Skeletal muscle tissue (tissue), 4 donors: ENCODE measurements around the gene CAMK1D. TPM values are rescaled to one million over a fixed set of nuclear protein-coding genes. Genes with fewer than 3 reads are reported as not detected.

Experiments used
- H3K27ac ChIP-seq: one replicate; pipeline ENCODE4 v1.7.0; 2013; ENCODE audit warnings: mild to moderate bottlenecking, low read depth, low read length, inconsistent platforms
- H3K27me3 ChIP-seq, 3 donors: one replicate each; pipeline ENCODE4 v1.7.0; 2013; ENCODE audit warnings: low read length in 3 of 3; ENCODE audit not compliant: control insufficient read depth in 3 of 3, insufficient read depth in 3 of 3
- H3K36me3 ChIP-seq, 3 donors: one replicate each; pipeline ENCODE4 v1.7.0; 2013; ENCODE audit warnings: low read length in 3 of 3; ENCODE audit not compliant: control insufficient read depth in 3 of 3, insufficient read depth in 3 of 3
- H3K4me1 ChIP-seq, 3 donors: one replicate each; pipeline ENCODE4 v1.7.0; 2013; ENCODE audit warnings: low read length in 3 of 3, mild to moderate bottlenecking in 3 of 3; ENCODE audit not compliant: control insufficient read depth in 3 of 3, insufficient read depth in 3 of 3
- H3K4me3 ChIP-seq, 3 donors: one replicate each; pipeline ENCODE4 v1.7.0; 2013; ENCODE audit warnings: low read length in 3 of 3
- H3K9ac ChIP-seq, 3 donors: one replicate each; pipeline ENCODE4 v1.7.0; 2013; ENCODE audit warnings: low read length in 3 of 3, mild to moderate bottlenecking in 3 of 3, moderate library complexity in 2 of 3, low read depth in 1 of 3
- H3K9me3 ChIP-seq, 3 donors: one replicate each; pipeline ENCODE4 v1.7.0; 2013; ENCODE audit warnings: low read length in 3 of 3; ENCODE audit not compliant: control insufficient read depth in 3 of 3
- total RNA-seq: library from RNA; depleted of rRNA; stranded (reverse); fragments of >200 nt; gene quantifications from one replicate; pipeline ENCODE4 v1.2.3, GENCODE V29; 2014
- donor health status: Osteomylitis.

CAMK1D gene
- total RNA-seq, 1 donor from 2014 or later: 2.1 TPM

- Histone ChIP-seq H3K4me1 (no peaks in the 10 kb centered on the region), H3K9me3 (no peaks in the 10 kb centered on the region), H3K4me3 (no peak overlapping the region), H3K27ac (no peak overlapping the region), H3K9ac (no peak overlapping the region), H3K27me3 (no peaks in the 10 kb centered on the region), H3K36me3 (no peaks in the 10 kb centered on the region)
These were observed 285.8 kb downstream of the CAMK1D start for GRCh38 chr10:12635127-12635541.

GRCh38 chr10:12636571-12636970, 287.2 kb downstream of the CAMK1D start:
- no peaks in the 10 kb centered on the region for H3K36me3 ChIP-seq
- no peak overlapping the region for H3K27ac ChIP-seq
- no peak overlapping the region for H3K9ac ChIP-seq
- H3K9me3 ChIP-seq: no peaks in the 10 kb centered on the region
- no peaks in the 10 kb centered on the region for H3K27me3 ChIP-seq
- no peak overlapping the region for H3K4me3 ChIP-seq
- H3K4me1 ChIP-seq: no peaks in the 10 kb centered on the region

- H3K27me3 ChIP-seq: no peaks in the 10 kb centered on the region
- no peaks in the 10 kb centered on the region for H3K36me3 ChIP-seq
- H3K9me3 ChIP-seq: no peaks in the 10 kb centered on the region
- no peak overlapping the region for H3K9ac ChIP-seq
- no peak overlapping the region for H3K27ac ChIP-seq
- H3K4me1 ChIP-seq: no peaks in the 10 kb centered on the region
- H3K4me3 ChIP-seq: no peak overlapping the region
These were observed 288.3 kb downstream of the CAMK1D start for GRCh38 chr10:12637649-12638048.

- no peak overlapping the region for H3K4me3 ChIP-seq
- H3K27ac ChIP-seq: no peak overlapping the region
- H3K4me1 ChIP-seq: no peaks in the 10 kb centered on the region
- no peaks in the 10 kb centered on the region for H3K9me3 ChIP-seq
- H3K36me3 ChIP-seq: no peaks in the 10 kb centered on the region
- H3K9ac ChIP-seq: no peak overlapping the region
- H3K27me3 ChIP-seq: no peaks in the 10 kb centered on the region
These were observed 288.8 kb downstream of the CAMK1D start for GRCh38 chr10:12638103-12638502.

- Histone ChIP-seq H3K4me1 (no peaks in the 10 kb centered on the region), H3K4me3 (no peak overlapping the region), H3K9me3 (no peaks in the 10 kb centered on the region), H3K27ac (no peak overlapping the region), H3K9ac (no peak overlapping the region), H3K27me3 (no peaks in the 10 kb centered on the region), H3K36me3 (no peaks in the 10 kb centered on the region)
These were observed 289.4 kb downstream of the CAMK1D start for GRCh38 chr10:12638781-12639180.

- H3K4me3 ChIP-seq: no peak overlapping the region
- H3K9me3 ChIP-seq: no peaks in the 10 kb centered on the region
- H3K27me3 ChIP-seq: no peaks in the 10 kb centered on the region
- no peak overlapping the region for H3K27ac ChIP-seq
- H3K36me3 ChIP-seq: no peaks in the 10 kb centered on the region
- no peak overlapping the region for H3K9ac ChIP-seq
- H3K4me1 ChIP-seq: no peaks in the 10 kb centered on the region
These were observed 290.9 kb downstream of the CAMK1D start for GRCh38 chr10:12639996-12640944.

GRCh38 chr10:12642036-12642435, 292.7 kb downstream of the CAMK1D start:
- Histone ChIP-seq H3K27ac (no peak overlapping the region), H3K36me3 (no peaks in the 10 kb centered on the region), H3K9ac (no peak overlapping the region), H3K4me3 (no peak overlapping the region), H3K9me3 (no peaks in the 10 kb centered on the region), H3K4me1 (no peaks in the 10 kb centered on the region), H3K27me3 (no peaks in the 10 kb centered on the region)

- H3K9me3 ChIP-seq: no peaks in the 10 kb centered on the region
- H3K9ac ChIP-seq: no peak overlapping the region
- no peaks in the 10 kb centered on the region for H3K4me1 ChIP-seq
- no peaks in the 10 kb centered on the region for H3K27me3 ChIP-seq
- H3K36me3 ChIP-seq: no peaks in the 10 kb centered on the region
- no peak overlapping the region for H3K27ac ChIP-seq
- no peak overlapping the region for H3K4me3 ChIP-seq
These were observed 293.9 kb downstream of the CAMK1D start for GRCh38 chr10:12643279-12643678.

- H3K27ac ChIP-seq: no peak overlapping the region
- no peaks in the 10 kb centered on the region for H3K36me3 ChIP-seq
- H3K4me3 ChIP-seq: no peak overlapping the region
- no peaks in the 10 kb centered on the region for H3K9me3 ChIP-seq
- no peak overlapping the region for H3K9ac ChIP-seq
- H3K4me1 ChIP-seq: no peaks in the 10 kb centered on the region
- H3K27me3 ChIP-seq: no peaks in the 10 kb centered on the region
These were observed 295.2 kb downstream of the CAMK1D start for GRCh38 chr10:12644380-12645144.

- H3K9me3 ChIP-seq: no peaks in the 10 kb centered on the region
- H3K36me3 ChIP-seq: peaks cover 0 to 2% (median 0%) of the 10 kb centered on the region in 3 donors
- no peaks in the 10 kb centered on the region for H3K4me1 ChIP-seq
- no peak overlapping the region for H3K4me3 ChIP-seq
- no peak overlapping the region for H3K9ac ChIP-seq
- H3K27ac ChIP-seq: no peak overlapping the region
- H3K27me3 ChIP-seq: no peaks in the 10 kb centered on the region
These were observed 296.1 kb downstream of the CAMK1D start for GRCh38 chr10:12645449-12645848.
